ENCODE data around the gene LIMA1.
A peak's percentile ranks its signal among the peaks of the same experiment; 100 is the strongest.
"Not testable (repeated sequence)": the region's sequence is repeated elsewhere in the genome, so short reads cannot be mapped to it uniquely, and the experiment has no call there.

The LIMA1 gene

GRCh38 chr12:50287271-50287670, 4.0 kb upstream of the LIMA1 start:
- DNase-seq (ENCODE audit: low read depth, low spot score), result no peak

DNA sequence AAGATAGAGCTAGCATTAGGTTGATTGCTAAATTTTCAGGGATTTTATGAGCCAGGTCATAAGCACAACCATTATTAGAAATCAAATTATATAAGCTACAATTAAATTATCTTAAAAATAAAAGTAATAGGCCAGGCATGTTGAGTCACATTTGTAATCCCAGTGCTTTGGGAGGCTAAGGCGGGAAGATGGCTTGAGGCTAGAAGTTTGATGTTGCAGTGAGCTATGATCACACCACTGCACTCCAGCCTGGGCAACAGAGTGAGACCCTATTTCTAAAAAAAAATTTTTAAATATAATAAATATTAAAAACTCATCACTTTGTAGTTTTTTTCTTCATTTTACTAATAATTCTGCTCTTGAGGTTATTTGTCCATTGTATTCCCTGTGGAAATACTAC, 1.9 kb upstream of the LIMA1 start:
- no peak for DNase-seq (ENCODE audit: low read depth, low spot score)

GRCh38 chr12:50282721-50283228, 545 bp downstream of the LIMA1 start:
- no peak for DNase-seq (ENCODE audit: low read depth, low spot score)

GRCh38 chr12:50279501-50279900, 3.8 kb downstream of the LIMA1 start:
- no peak for DNase-seq (ENCODE audit: low read depth, low spot score)

- DNase-seq (ENCODE audit: low read depth, low spot score), result no peak
Observed at GRCh38 chr12:50276912-50277671, 6.2 kb downstream of the LIMA1 start.

DNA sequence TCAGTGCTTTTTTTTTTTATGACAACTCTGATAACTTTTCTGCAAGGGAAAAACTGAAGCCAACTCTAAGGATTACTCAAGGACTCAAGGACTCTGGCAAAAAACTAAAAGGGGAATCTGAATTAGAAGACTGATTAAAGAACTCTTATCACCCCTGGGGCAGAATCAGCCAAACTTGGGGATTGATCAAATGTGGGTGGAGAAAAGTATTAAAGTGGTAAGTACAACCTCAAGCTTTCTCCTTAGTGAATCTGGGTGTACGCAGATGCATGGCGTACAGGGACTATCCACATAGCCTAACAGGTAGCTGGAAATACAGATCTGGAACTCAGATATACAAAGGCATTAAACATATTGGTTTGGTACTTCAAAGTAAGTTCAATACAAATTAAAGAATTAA, 7.3 kb downstream of the LIMA1 start:
- DNase-seq (ENCODE audit: low read depth, low spot score), result no peak

GRCh38 chr12:50275556-50275955, 7.8 kb downstream of the LIMA1 start:
- DNase-seq (ENCODE audit: low read depth, low spot score), result no peak

DNA sequence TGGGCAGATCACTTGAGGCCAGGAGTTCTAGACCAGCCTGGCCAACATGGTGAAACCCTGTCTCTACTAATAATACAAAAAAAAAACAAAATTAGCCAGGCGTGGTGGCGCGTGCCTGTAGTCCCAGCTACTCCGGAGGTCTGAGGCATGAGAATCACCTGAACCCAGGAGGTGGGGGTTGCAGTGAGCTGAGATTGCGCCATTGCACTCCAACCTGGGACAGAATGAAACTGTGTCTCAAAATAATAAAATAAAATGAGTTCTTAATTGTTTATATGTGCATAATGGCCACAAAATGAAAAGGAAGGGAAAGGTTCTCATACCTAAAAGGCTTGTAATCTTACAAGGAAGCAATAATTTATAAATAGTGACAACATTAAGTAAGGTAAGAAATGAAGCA, 8.2 kb downstream of the LIMA1 start:
- not testable (repeated sequence) for DNase-seq (ENCODE audit: low read depth, low spot score)

DNA sequence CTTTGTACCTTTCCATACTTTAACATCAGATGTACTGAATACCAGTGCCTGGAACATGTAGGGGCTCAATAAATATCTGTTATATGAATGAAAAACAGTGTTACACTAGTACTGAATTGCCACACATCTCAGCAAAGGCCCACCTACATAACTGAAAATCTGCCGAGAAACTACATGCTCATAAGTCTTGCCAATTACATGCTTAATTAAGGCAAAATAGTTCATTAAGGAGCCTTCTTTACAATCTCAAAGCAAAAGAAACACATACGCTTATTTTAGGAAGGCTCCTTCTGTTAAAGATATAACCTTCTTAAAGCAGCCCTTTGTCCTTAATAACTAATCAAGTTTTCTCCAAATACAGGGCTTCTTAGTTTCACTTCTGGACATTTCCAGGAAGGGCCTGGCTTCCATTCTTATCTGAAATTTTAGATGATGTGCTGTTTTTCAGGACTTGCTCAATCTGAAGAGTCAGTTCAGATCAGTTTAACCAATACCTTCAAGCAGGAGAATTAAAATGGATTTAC, 11.5 kb downstream of the LIMA1 start:
- DNase-seq (ENCODE audit: low read depth, low spot score), result no peak

DNA sequence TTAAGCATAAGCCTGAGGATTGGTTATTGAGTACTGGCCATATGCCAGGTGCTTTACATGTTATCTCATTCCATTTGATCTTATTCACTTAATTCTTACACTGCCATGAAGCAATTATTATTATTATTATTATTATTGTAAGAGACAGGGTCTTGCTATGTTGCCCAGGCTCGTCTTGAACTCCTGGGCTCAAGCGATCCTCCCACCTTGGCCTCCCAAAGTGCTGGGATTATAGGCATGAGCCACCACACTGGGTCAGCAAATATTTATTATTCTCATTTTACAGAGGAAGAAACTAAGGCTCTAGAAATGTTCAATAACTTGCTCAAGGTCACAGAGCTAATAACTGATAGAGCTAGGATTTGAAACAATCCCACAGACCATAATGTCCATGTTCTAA, 14.8 kb downstream of the LIMA1 start:
- DNase-seq (ENCODE audit: low read depth, low spot score), result no peak

GRCh38 chr12:50265770-50266524, 17.4 kb downstream of the LIMA1 start:
- no peak for DNase-seq (ENCODE audit: low read depth, low spot score)

DNA sequence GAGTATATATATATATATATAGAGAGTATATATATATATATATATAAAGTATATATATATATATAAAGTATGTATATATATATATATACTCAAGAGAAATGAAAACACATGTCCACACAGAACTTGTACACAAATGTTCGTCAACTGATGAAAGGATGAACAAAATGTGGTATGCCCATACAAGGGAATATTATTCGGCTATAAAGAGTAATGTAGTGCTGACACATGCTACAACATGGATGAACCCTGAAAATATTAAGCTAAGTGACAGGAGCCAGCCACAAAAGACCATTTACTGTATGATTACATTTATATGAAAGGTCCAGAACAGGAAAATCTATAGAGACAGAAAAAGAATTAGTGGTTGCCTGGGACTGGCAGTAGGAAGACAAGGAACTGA, 19.5 kb downstream of the LIMA1 start:
- no peak for DNase-seq (ENCODE audit: low read depth, low spot score)

DNA sequence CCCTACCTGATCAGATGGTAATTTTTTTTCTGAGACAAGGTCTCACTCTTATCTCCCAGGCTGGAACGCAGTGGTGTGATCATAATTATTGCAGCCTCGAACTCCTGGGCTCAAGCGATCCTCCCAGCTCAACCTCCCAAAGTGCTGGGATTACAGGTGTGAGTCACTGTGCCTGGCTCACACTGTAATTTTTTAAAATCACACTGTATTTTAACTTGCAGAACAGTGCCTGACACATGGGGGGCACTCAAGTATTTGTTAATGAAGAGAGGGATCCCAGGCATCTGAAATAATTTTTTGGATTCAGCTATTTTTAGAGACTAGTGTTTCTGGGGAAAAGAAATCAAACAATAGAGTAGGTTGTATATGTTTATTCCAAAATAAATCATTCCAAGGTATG, 21.7 kb downstream of the LIMA1 start:
- DNase-seq (ENCODE audit: low read depth, low spot score), result no peak

DNA sequence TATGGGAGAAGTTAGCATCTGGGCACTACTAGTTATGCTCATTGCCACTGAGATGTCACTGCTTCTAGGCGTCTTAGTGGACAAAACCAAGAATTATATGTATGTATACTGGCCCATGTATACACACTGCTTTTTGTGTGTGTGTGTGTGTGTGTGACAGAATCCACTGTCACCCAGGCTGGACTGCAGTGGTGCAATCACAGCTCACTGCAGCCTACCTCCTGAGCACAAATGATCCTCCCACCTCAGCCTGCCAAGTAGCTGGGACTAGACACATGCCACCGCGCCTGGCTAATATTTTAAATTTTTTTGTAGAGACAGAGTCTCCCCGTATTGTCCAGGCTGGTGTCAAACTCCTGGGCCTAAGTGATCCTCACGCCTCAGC, 25.2 kb downstream of the LIMA1 start:
- DNase-seq (ENCODE audit: low read depth, low spot score), result no peak

DNA sequence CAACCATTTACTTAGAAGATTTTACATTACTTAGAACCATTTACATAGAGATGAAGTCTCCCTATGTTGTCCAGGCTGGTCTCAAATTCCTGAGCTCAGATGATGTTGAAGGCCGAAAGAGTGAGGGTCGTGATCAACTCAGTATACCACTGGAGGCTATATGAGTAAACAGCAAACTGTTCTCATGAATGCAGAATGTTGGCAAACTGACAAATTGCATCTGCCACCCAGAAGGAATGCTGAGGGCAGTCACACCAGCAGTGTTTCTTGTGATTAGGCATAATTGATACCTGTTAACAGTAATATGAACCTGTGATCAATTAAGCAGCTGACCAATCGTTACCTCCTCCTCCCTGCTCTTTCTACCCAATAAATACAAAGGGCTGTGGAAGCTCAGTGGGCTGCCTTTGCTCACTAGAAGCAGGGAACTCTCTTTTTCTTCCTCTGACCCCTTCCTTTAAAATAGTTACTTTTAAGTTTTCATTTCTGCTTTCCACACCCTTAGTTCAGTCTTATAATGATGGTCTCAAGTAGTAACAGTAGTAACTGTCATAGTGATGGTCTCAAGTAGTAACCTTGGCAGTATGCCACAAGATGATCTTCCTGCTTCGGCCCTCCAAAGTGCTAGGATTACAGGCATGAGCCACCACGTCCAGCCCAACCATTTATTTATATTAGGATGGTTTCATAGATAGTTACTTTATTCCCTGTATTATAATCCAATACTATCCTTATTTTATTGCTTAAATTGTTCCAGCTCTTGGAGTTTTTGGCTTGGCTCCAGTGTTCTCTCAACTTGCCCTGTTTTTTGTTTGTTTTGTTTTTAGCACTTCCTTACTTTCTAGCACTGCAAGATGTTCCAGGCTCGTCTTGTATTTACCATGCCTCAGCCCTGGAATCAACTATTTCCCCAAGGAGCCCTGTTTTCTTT, 25.8 kb downstream of the LIMA1 start:
- DNase-seq (ENCODE audit: low read depth, low spot score), result peak; percentile 63

GRCh38 chr12:50256761-50257160, 26.6 kb downstream of the LIMA1 start:
- DNase-seq (ENCODE audit: low read depth, low spot score), result no peak

GRCh38 chr12:50252977-50253602, 30.2 kb downstream of the LIMA1 start:
- no peak for DNase-seq (ENCODE audit: low read depth, low spot score)

- no peak for DNase-seq (ENCODE audit: low read depth, low spot score)
Observed at GRCh38 chr12:50251619-50252252, 31.6 kb downstream of the LIMA1 start.

DNA sequence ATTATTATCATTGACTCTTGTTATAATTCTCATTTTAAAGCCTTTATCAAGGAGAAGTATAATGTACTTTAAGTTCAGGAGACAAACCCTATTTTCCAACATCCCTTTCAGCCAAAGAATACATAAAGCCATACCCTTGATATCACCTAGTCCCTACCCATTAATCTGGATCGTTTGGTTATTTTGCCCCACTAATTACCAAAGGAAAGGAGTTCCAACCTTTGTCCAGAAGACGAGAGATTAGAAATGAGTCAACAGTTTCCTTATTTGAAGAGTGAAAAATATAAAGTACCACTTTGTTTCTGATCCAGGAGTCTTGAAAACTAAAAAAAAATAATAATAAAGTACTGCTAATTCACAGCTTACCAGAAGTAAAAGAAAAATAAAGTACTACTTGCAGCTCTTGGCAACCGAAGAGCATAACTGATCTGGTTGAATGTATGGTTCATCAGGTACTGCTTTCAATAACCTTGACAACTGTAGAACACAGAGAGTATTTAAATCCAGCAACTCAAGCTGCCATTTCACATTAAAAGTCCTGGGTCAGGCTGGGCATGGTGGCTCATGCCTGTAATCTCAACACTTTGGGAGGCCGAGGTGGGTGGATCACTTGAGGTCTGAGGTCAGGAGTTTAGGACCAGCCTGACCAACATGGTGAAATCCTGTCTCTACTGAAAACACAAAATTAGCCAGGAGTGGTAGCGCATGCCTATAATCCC, 33.7 kb downstream of the LIMA1 start:
- no peak for DNase-seq (ENCODE audit: low read depth, low spot score)

DNA sequence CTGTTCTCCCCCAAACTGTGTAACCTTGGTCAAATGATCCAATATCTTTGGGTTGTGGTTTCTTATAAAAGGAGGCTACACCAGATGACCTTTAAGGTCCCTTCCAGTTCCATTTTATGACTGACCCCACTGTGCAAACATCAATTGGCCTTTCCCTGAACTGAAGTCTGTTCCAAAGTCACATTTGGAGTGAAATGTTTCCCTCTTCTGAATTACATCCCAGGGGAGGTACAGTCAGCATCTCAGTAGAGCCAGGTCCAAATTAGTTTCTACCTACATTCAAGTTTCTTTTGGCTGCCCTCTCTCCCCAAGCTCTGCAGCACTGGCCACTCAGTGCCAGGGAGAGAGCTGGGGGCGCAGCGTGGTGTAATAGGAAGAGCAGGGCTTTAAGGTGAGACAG, 34.4 kb downstream of the LIMA1 start:
- DNase-seq (ENCODE audit: low read depth, low spot score), result no peak
